ENCODE results near the gene IRF2BP1. TPM values are rescaled to one million over a fixed set of nuclear protein-coding genes. Genes with fewer than 3 reads are reported as not detected.
"Not testable (repeated sequence)": the region's sequence is repeated elsewhere in the genome, so short reads cannot be mapped to it uniquely, and the experiment has no call there.

Gene IRF2BP1
- total RNA-seq, 2 experiments from 2014 or later: 16.9 to 17.6 TPM

DNA sequence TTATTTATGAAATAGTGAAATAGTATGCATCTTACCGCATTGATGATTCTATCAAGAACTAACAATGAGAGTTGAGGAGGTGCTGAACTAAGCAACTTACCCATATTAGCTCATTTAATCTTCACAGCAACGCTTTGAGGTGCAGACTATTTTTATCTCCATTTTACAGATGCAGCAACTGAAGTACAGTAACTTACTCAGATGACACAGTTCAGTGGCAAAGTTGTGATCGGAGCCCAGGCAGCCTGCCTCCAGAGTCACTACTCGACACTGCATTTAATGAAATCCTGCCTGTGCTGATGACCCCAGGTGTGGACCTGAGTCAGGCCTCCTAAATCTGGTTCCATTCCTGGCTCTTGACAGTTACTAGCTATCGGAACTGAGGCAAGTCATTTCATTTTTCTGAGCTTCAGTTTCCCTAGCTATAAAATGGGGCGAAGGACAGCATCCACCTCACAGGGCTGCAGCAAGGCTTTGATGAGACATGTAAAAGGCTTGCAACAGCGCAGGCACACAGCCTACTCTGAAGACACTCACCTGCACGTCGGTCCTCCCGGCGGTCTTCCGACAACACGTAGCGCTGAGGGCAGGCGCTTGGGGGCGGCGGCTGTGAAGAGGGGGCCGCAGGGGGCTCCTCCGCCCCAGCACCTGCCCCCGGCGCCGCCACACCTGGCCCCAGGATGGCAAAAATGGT lies 14.9 kb upstream of the IRF2BP1 start:
- peak overlapping the region; percentile 49 for H3K4me3 Mint-ChIP-seq

GRCh38 chr19:45899919-45900589 lies 14.1 kb upstream of the IRF2BP1 start:
- Mint-ChIP-seq H3K4me3 (peak overlapping the region; percentile 49), H3K27ac (peak overlapping the region; percentile 42), H3K9me3 (no peaks in the 10 kb centered on the region)

More for the DNA sequence above, 14.9 kb upstream of the IRF2BP1 start:
- Mint-ChIP-seq H3K4me1 (peaks cover 26% of the 10 kb centered on the region), H3K9me3 (no peaks in the 10 kb centered on the region), H3K27ac (no peak overlapping the region), H3K27me3 (no peaks in the 10 kb centered on the region), H3K36me3 (ENCODE audit: low read depth) (peaks cover 25% of the 10 kb centered on the region)
- ChIA-PET POLR2A (interaction anchor here (1.6 to 4.0 kb wide), 3 partner anchors 13 to 18 kb away, joined by 5 to 34 read pairs (median 29); partner anchors contain the start of gene IRF2BP1), CTCF (interaction anchor here (0.6 to 1.3 kb wide), 3 partner anchors 9 to 131 kb away, joined by 3 to 6 read pairs (median 4); partner anchors contain the start of genes IRF2BP1 and SIX5)
- no peak for DNase-seq

DNA sequence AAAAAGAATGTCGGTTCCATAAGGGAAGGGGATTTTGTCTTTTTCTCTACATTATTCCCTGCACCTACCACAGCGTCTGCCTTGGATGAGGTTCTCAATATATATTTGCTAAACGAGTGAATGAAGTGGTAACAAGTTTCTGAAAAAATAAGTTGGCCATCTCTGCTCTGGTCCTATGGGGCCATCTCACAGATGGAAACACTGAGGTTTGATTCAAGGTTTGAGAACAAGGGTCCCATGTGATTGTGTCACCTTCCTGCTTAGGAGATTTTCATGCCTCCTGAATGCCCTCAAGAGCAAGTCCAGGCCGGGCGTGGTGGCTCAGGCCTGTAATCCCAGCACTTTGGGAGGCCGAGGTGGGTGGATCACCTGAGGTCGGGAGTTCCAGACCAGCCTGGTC lies 13.3 kb upstream of the IRF2BP1 start:
- peaks cover 33% of the 10 kb centered on the region for H3K36me3 Mint-ChIP-seq (ENCODE audit: low read depth)
- H3K9me3 Mint-ChIP-seq: no peaks in the 10 kb centered on the region
- peaks cover 29% of the 10 kb centered on the region for H3K4me1 Mint-ChIP-seq
- no peak for DNase-seq
- H3K27me3 Mint-ChIP-seq: no peaks in the 10 kb centered on the region
- H3K27ac Mint-ChIP-seq: no peak overlapping the region
- ChIA-PET CTCF (no interaction called here), POLR2A (no interaction called here)
- no peak overlapping the region for H3K4me3 Mint-ChIP-seq

More at GRCh38 chr19:45899919-45900589, 14.1 kb upstream of the IRF2BP1 start:
- H3K4me1 Mint-ChIP-seq: peaks cover 26% of the 10 kb centered on the region
- ChIA-PET CTCF (interaction anchor here (0.6 to 1.3 kb wide), 2 partner anchors 9 to 131 kb away, joined by 3 to 6 read pairs; partner anchors contain the start of gene SIX5), POLR2A (interaction anchor here (3.8 to 4.0 kb wide), 2 partner anchors 15 to 19 kb away, joined by 29 to 34 read pairs; partner anchors contain the start of gene IRF2BP1)
- no peak for DNase-seq
- no peaks in the 10 kb centered on the region for H3K27me3 Mint-ChIP-seq
- peaks cover 31% of the 10 kb centered on the region for H3K36me3 Mint-ChIP-seq (ENCODE audit: low read depth)

DNA sequence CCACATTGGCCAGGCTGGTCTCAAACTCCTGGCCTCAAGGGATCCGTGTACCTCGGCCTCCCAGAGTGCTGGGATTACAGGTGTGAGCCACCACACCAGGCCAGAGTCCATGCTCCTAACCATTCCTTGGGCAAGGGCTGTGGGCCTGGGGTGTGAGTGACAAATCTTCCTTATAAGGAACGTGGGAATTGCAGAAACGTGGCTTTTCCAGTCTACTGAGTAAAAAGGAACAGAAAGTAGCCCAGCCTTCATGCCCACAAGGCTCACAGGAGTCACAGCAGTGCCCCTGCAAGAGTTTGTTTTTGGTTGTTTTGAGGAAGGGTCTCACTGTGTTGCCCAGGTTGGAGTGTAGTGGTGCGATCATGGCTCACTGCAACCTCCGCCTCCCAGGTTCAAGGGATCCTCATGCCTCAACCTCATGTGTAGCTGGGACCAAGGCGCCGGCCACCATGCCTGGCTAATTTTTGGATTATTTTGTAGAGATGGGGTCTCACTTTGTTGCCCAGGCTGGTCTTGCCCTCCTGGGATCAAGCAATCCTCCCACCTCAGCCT lies 11.4 kb upstream of the IRF2BP1 start:
- DNase-seq: no peak
- Mint-ChIP-seq H3K4me3 (no peak overlapping the region), H3K36me3 (ENCODE audit: low read depth) (peaks cover 33% of the 10 kb centered on the region), H3K27ac (no peak overlapping the region), H3K9me3 (no peaks in the 10 kb centered on the region), H3K4me1 (peaks cover 27% of the 10 kb centered on the region), H3K27me3 (no peaks in the 10 kb centered on the region)
- ChIA-PET POLR2A (no interaction called here), CTCF (no interaction called here)

DNA sequence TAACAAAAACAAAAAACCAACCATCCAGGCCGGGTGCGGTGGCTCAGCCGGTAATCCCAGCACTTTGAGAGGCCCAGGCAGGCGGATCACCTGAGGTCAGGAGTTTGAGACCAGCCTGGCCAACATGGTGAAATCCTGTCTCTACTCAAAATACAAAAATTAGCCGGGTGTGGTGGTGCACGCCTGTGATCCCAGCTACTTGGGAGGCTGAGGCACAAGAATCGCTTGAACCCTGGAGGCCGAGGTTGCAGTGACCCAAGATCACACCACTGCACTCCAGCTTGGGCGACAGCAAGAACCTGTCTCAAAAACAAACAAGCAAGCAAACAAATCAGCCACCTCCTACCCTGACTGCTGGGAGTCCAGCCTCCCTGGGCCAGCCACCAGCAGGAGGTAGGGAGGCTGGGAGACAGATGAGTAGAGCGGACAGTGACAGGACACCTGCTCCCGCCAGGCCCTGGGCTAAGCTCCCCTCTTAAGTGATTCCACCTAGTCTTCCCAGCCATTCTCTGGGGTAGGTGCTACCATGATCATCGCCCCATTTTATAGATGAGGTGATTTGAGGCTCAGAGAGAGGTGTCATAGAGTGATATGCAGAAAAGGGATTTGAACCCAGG lies 10.2 kb upstream of the IRF2BP1 start:
- DNase-seq, H3K27ac Mint-ChIP-seq, H3K27me3 Mint-ChIP-seq, POLR2A ChIA-PET, H3K9me3 Mint-ChIP-seq, H3K4me3 Mint-ChIP-seq, CTCF ChIA-PET: not testable (repeated sequence)
- Mint-ChIP-seq H3K4me1 (peaks cover 22% of the 10 kb centered on the region), H3K36me3 (ENCODE audit: low read depth) (peaks cover 30% of the 10 kb centered on the region)

GRCh38 chr19:45895519-45895972 lies 9.6 kb upstream of the IRF2BP1 start:
- no peak overlapping the region for H3K4me3 Mint-ChIP-seq
- no peak overlapping the region for H3K27ac Mint-ChIP-seq
- no peaks in the 10 kb centered on the region for H3K27me3 Mint-ChIP-seq
- H3K4me1 Mint-ChIP-seq: peaks cover 17% of the 10 kb centered on the region
- ChIA-PET POLR2A (interaction anchor here (0.8 to 0.9 kb wide), 2 partner anchors 8 to 10 kb away, joined by 3 read pairs; partner anchors contain the start of gene IRF2BP1), CTCF (no interaction called here)
- DNase-seq: no peak
- H3K36me3 Mint-ChIP-seq (ENCODE audit: low read depth): peaks cover 27% of the 10 kb centered on the region
- H3K9me3 Mint-ChIP-seq: no peaks in the 10 kb centered on the region

GRCh38 chr19:45890877-45891276 lies 4.9 kb upstream of the IRF2BP1 start:
- H3K9me3 Mint-ChIP-seq: no peaks in the 10 kb centered on the region
- CTCF ChIA-PET: no interaction called here
- peaks cover 8% of the 10 kb centered on the region for H3K36me3 Mint-ChIP-seq (ENCODE audit: low read depth)
- peaks cover 17% of the 10 kb centered on the region for H3K4me1 Mint-ChIP-seq
- no peak overlapping the region for H3K27ac Mint-ChIP-seq
- POLR2A ChIA-PET: interaction anchor here (3.3 kb wide), 1 partner anchor 12 kb away, joined by 12 read pairs; the partner anchor contains the start of gene MYPOP
- no peaks in the 10 kb centered on the region for H3K27me3 Mint-ChIP-seq
- no peak overlapping the region for H3K4me3 Mint-ChIP-seq
- DNase-seq: no peak

- Mint-ChIP-seq H3K4me3 (no peak overlapping the region), H3K27ac (no peak overlapping the region), H3K36me3 (ENCODE audit: low read depth) (no peaks in the 10 kb centered on the region), H3K4me1 (peaks cover 19% of the 10 kb centered on the region), H3K9me3 (no peaks in the 10 kb centered on the region), H3K27me3 (no peaks in the 10 kb centered on the region)
- DNase-seq: no peak
- CTCF ChIA-PET: no interaction called here
- POLR2A ChIA-PET: no interaction called here
Observed at GRCh38 chr19:45889210-45889885, 3.4 kb upstream of the IRF2BP1 start.

- Mint-ChIP-seq H3K27ac (peak overlapping the region; percentile 91), H3K9me3 (no peaks in the 10 kb centered on the region), H3K4me3 (peak overlapping the region; percentile 84), H3K4me1 (peaks cover 25% of the 10 kb centered on the region), H3K27me3 (no peaks in the 10 kb centered on the region), H3K36me3 (ENCODE audit: low read depth) (peaks cover 4% of the 10 kb centered on the region)
- ChIA-PET POLR2A (interaction anchor here (0.7 to 2.2 kb wide), 7 partner anchors 15 to 246 kb away, joined by 3 to 16 read pairs (median 3); partner anchors contain the start of genes FOXA3, MYPOP, QPCTL and SYMPK), CTCF (interaction anchor here (0.8 to 2.5 kb wide), 2 partner anchors 24 to 30 kb away, joined by 4 to 22 read pairs; partner anchors contain the start of genes FOXA3 and SYMPK)
- DNase-seq: no peak
Observed at GRCh38 chr19:45887200-45887710, 1.3 kb upstream of the IRF2BP1 start.

DNA sequence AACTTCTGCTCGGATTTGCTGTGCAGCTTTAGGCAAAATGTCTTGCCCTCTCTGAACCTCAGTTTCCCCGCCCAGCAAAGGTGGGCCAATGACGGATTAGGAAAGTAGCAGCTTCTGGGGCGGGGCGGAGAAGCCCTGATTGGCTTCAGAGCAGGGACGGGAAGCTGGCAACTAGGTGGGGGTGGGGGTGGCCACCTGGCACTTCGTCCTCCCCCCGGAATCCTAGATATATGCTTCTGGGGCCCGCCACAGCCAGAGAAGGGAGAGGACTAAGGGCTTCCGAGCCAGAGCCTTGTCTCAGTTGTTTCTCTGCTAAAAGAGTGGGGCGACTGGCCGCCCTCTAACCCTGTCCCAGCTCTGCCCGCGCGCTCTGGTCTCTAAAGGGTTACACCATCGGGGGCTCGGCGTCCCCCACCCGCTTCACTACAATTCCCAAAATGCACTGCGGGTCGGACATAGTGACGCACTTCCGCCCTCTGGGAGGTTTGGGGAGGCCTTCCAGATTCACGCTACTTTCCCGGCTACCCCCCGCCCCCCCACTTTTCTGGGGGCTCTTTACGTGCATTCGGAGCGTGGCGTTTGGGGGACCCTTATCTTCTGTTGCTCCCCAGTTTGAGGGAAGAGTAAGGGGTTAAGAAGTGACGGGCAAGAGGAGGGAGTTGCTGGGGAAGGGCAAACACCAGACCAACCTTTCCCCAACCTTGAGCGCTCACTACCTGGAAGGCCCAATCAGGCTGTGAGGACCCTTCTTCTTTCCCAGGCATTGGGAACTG lies 672 bp upstream of the IRF2BP1 start:
- ChIA-PET POLR2A (interaction anchor here (0.7 to 2.7 kb wide), 12 partner anchors 15 to 245 kb away, joined by 3 to 29 read pairs (median 4); partner anchors contain the start of genes CCDC61, MYPOP, QPCTL and SIX5), CTCF (interaction anchor here (0.6 to 3.4 kb wide), 10 partner anchors 11 to 236 kb away, joined by 3 to 22 read pairs (median 4); partner anchors contain the start of genes CCDC61, FOXA3, MYPOP and SIX5)
- Mint-ChIP-seq H3K4me3 (peak overlapping the region; percentile 84), H3K4me1 (peaks cover 29% of the 10 kb centered on the region), H3K27ac (peak overlapping the region; percentile 91), H3K36me3 (ENCODE audit: low read depth) (peaks cover 4% of the 10 kb centered on the region), H3K9me3 (no peaks in the 10 kb centered on the region), H3K27me3 (no peaks in the 10 kb centered on the region)
- peak; percentile 96 for DNase-seq
